ENCODE measurements around the gene ETV3L. TPM values are rescaled to one million over a fixed set of nuclear protein-coding genes. Genes with fewer than 3 reads are reported as not detected.

The ETV3L gene
- total RNA-seq, 1 donor from 2014 or later = not detected

DNA sequence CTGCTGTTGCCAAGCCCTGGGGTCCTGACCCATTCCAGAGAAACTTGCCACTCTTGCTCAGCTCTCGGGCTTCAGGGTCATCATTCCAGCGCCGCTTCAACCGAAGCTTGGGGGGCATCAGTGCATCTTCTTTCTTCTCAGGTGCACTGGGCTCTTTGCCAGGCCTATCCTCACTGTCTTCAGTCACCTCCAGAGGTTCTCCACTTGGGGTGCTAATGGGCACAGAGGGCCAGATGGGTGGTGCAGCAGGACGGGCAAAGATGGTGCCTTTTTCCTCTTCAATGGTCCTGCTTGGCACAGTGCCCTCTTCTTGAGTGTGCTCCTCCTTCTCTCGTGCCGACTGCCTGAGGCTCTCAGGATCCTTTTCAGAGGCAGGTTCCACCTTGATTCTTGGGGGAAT is 25.2 kb upstream of the ETV3L start:
- no peak overlapping the region for H3K4me3 ChIP-seq
- peaks cover 26% of the 10 kb centered on the region for H3K36me3 Mint-ChIP-seq
- no peaks in the 10 kb centered on the region for H3K27me3 ChIP-seq
- no peak for DNase-seq (ENCODE audit: low spot score)
- H3K79me2 ChIP-seq (ENCODE audit: low read depth) = no peaks in the 10 kb centered on the region
- no peak overlapping the region for H3K4me3 Mint-ChIP-seq
- H3K9ac ChIP-seq = no peak overlapping the region
- no peak overlapping the region for H3K27ac Mint-ChIP-seq
- H3K27me3 Mint-ChIP-seq (ENCODE audit: insufficient read depth, low read depth) = no peaks in the 10 kb centered on the region
- no peaks in the 10 kb centered on the region for H3K4me1 ChIP-seq
- peaks cover 3% of the 10 kb centered on the region for H3F3A ChIP-seq (ENCODE audit: low read depth)
- H3K27ac ChIP-seq = no peak overlapping the region
- TF ChIP-seq EZH2phosphoT487 (IDR thresholded peaks at IDR 0.05) (no peak), EZH2 (IDR thresholded peaks at IDR 0.05) (no peak)
- no peak overlapping the region for H2AFZ ChIP-seq (replicated peaks)
- peaks cover 12% of the 10 kb centered on the region for H4K20me1 ChIP-seq (ENCODE audit: low read depth)
- H3K36me3 ChIP-seq = no peaks in the 10 kb centered on the region
- H3K4me2 ChIP-seq = no peak overlapping the region
- no peaks in the 10 kb centered on the region for H3K9me3 Mint-ChIP-seq
- no peaks in the 10 kb centered on the region for H3K4me1 Mint-ChIP-seq
- H3K9me3 ChIP-seq (ENCODE audit: low read depth) = no peaks in the 10 kb centered on the region

DNA sequence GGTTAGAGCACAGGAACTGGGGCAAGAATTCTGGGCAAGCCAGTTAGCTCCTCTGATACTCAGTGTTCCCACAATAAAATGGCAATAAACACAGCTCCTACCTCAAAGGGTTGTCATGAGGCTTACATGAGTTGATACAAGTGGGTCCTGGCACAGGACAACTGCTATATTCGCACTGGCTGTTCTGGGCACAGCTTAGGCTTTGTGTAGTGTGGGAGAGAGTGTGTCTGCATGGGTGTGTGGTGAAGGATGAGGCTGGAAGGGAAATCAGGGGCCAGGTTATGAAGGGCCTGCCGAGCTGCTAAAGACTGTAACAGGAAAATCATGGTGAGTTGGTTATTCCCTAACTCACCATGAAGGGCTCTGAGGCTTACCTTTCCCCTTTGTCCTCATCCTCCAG is 19.8 kb upstream of the ETV3L start:
- Histone ChIP-seq H3K27ac (no peak overlapping the region), H3K27me3 (no peaks in the 10 kb centered on the region), H2AFZ (replicated peaks) (no peak overlapping the region), H3K9ac (no peak overlapping the region), H3K4me1 (peaks cover 20% of the 10 kb centered on the region), H3K4me3 (no peak overlapping the region), H3K9me3 (ENCODE audit: low read depth) (no peaks in the 10 kb centered on the region), H3K79me2 (ENCODE audit: low read depth) (no peaks in the 10 kb centered on the region), H4K20me1 (ENCODE audit: low read depth) (peaks cover 11% of the 10 kb centered on the region), H3K36me3 (no peaks in the 10 kb centered on the region), H3K4me2 (no peak overlapping the region), H3F3A (ENCODE audit: low read depth) (peaks cover 8% of the 10 kb centered on the region)
- Mint-ChIP-seq H3K27ac (no peak overlapping the region), H3K4me3 (no peak overlapping the region), H3K36me3 (peaks cover 7% of the 10 kb centered on the region), H3K9me3 (no peaks in the 10 kb centered on the region), H3K27me3 (ENCODE audit: insufficient read depth, low read depth) (peaks cover 9% of the 10 kb centered on the region), H3K4me1 (peaks cover 22% of the 10 kb centered on the region)
- DNase-seq (ENCODE audit: low spot score) = no peak
- TF ChIP-seq, protein P1, sequence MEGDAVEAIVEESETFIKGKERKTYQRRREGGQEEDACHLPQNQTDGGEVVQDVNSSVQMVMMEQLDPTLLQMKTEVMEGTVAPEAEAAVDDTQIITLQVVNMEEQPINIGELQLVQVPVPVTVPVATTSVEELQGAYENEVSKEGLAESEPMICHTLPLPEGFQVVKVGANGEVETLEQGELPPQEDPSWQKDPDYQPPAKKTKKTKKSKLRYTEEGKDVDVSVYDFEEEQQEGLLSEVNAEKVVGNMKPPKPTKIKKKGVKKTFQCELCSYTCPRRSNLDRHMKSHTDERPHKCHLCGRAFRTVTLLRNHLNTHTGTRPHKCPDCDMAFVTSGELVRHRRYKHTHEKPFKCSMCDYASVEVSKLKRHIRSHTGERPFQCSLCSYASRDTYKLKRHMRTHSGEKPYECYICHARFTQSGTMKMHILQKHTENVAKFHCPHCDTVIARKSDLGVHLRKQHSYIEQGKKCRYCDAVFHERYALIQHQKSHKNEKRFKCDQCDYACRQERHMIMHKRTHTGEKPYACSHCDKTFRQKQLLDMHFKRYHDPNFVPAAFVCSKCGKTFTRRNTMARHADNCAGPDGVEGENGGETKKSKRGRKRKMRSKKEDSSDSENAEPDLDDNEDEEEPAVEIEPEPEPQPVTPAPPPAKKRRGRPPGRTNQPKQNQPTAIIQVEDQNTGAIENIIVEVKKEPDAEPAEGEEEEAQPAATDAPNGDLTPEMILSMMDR (IDR thresholded peaks at IDR 0.05) = no peak
- no peak for TF ChIP-seq EZH2 (IDR thresholded peaks at IDR 0.05)

DNA sequence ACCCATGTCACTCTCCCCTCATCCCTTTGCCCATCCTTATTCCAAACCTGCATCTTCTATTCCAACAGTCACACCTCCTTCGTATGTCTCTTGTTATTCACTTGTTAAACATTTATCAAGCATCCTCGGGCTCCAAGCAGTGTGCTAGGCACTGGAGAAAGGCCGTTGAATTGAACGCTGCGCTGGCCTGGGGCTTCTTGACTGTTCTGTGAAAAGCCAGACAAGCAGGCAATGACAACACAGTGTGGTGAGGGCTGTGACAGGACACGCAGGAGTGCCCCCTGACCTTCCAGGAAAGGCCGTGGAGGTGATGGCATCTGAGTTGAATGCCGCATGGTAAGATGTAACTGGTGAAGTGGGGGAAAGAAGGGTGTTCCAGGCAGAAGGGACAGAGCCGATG is 19.4 kb upstream of the ETV3L start:
- H3K4me1 Mint-ChIP-seq = peaks cover 22% of the 10 kb centered on the region
- Histone ChIP-seq H3K9ac (no peak overlapping the region), H3K36me3 (no peaks in the 10 kb centered on the region), H3K4me2 (no peak overlapping the region), H3K27ac (no peak overlapping the region), H3K27me3 (no peaks in the 10 kb centered on the region), H3K79me2 (ENCODE audit: low read depth) (no peaks in the 10 kb centered on the region), H3K4me3 (no peak overlapping the region), H3K9me3 (ENCODE audit: low read depth) (no peaks in the 10 kb centered on the region), H3F3A (ENCODE audit: low read depth) (peaks cover 8% of the 10 kb centered on the region), H4K20me1 (ENCODE audit: low read depth) (peaks cover 7% of the 10 kb centered on the region), H2AFZ (replicated peaks) (no peak overlapping the region), H3K4me1 (peaks cover 20% of the 10 kb centered on the region)
- peaks cover 6% of the 10 kb centered on the region for H3K36me3 Mint-ChIP-seq
- H3K4me3 Mint-ChIP-seq = no peak overlapping the region
- no peak overlapping the region for H3K27ac Mint-ChIP-seq
- TF ChIP-seq EZH2phosphoT487 (IDR thresholded peaks at IDR 0.05) = no peak
- TF ChIP-seq, protein P1 (IDR thresholded peaks at IDR 0.05) = no peak
- H3K27me3 Mint-ChIP-seq (ENCODE audit: insufficient read depth, low read depth) = peaks cover 10% of the 10 kb centered on the region
- no peaks in the 10 kb centered on the region for H3K9me3 Mint-ChIP-seq
- DNase-seq (ENCODE audit: low spot score) = no peak

- H3K4me1 ChIP-seq = peaks cover 34% of the 10 kb centered on the region
- no peak for DNase-seq (ENCODE audit: low spot score)
These were observed 18.0 kb upstream of the ETV3L start for GRCh38 chr1:157117527-157118057.

More at GRCh38 chr1:157117527-157118057, 18.0 kb upstream of the ETV3L start:
- Histone ChIP-seq H3K4me3 (no peak overlapping the region), H3K4me2 (no peak overlapping the region), H3F3A (ENCODE audit: low read depth) (peaks cover 13% of the 10 kb centered on the region), H2AFZ (replicated peaks) (no peak overlapping the region), H3K9me3 (ENCODE audit: low read depth) (no peaks in the 10 kb centered on the region), H3K9ac (no peak overlapping the region), H3K27me3 (peaks cover 5% of the 10 kb centered on the region), H3K27ac (no peak overlapping the region), H3K79me2 (ENCODE audit: low read depth) (no peaks in the 10 kb centered on the region), H3K36me3 (no peaks in the 10 kb centered on the region), H4K20me1 (ENCODE audit: low read depth) (no peaks in the 10 kb centered on the region)
- Mint-ChIP-seq H3K9me3 (no peaks in the 10 kb centered on the region), H3K4me3 (no peak overlapping the region), H3K36me3 (peaks cover 2% of the 10 kb centered on the region), H3K4me1 (peaks cover 31% of the 10 kb centered on the region), H3K27me3 (ENCODE audit: insufficient read depth, low read depth) (peaks cover 10% of the 10 kb centered on the region), H3K27ac (no peak overlapping the region)
- TF ChIP-seq, protein P1 (IDR thresholded peaks at IDR 0.05) = no peak
- no peak for TF ChIP-seq EZH2 (IDR thresholded peaks at IDR 0.05)
- TF ChIP-seq EZH2phosphoT487 (IDR thresholded peaks at IDR 0.05) = no peak
